ENCODE data around the gene ADAMTS19. TPM values are rescaled to one million over a fixed set of nuclear protein-coding genes. Genes with fewer than 3 reads are reported as not detected.

Gene ADAMTS19
- total and polyA plus RNA-seq, 2 of the 13 experiments (the other 11 are each of a cell fraction or from before 2014, with no cell fraction given): not detected

DNA sequence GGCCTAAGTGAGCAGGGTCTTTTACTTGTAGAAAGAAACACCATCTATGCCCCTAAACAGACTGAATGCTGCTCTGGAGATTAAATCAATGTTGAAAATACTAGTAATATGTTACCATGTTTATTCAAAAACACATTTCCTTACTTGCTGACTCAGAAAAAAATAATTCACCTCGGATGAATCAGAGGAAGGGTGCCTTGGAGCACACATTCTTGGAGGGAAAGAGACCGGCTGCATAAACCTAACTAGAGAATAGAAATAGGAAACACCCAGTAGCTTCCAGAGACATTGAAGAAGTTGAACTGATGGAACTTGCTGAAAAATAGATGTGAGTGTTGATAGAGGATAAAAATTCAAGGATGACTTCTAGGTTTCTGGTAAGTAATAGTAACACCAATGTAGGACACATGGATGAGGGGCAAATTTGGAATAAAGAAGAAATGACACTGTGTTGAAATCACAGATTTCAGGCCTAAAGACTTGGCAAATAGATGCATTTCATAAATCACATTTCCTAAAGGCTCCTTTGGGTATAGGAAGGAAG is 210.9 kb downstream of the ADAMTS19 start:
- ATAC-seq: no peak
- Histone ChIP-seq H3K4me3 (replicated peaks in 1 of 3; ENCODE audit: insufficient read depth in 1 of 3, low read depth in 2 of 3, low read length in 3 of 3) (no peak overlapping the region), H3K36me3 (replicated peaks in 1 of 2; ENCODE audit: control insufficient read depth in 1 of 2, insufficient read depth in 2 of 2, low read length in 2 of 2) (no peaks in the 10 kb centered on the region), H2AFZ (ENCODE audit: low read length) (no peak overlapping the region), H3K27me3 (ENCODE audit: control insufficient read depth in 1 of 2, insufficient read depth in 2 of 2, low read length in 2 of 2) (no peaks in the 10 kb centered on the region), H3K4me2 (ENCODE audit: low read depth, low read length) (no peak overlapping the region), H3K27ac (ENCODE audit: extremely low read length, insufficient read depth, low read length) (no peak overlapping the region), H3K4me1 (ENCODE audit: insufficient read depth, low read length) (no peaks in the 10 kb centered on the region), H3K9me3 (ENCODE audit: low read length) (no peaks in the 10 kb centered on the region), H4K20me1 (ENCODE audit: insufficient read depth, low read length) (no peaks in the 10 kb centered on the region), H3K79me2 (ENCODE audit: insufficient read depth, low read length) (no peaks in the 10 kb centered on the region), H3K9ac (ENCODE audit: insufficient read depth, low read depth, low read length) (no peak overlapping the region)
- DNase-seq (ENCODE audit: low spot score): no peak
- TF ChIP-seq HOXA5 (CRISPR knock-in tag; IDR thresholded peaks at IDR 0.05) (no peak), ZMYM2 (CRISPR knock-in tag; IDR thresholded peaks at IDR 0.05) (no peak), SPEN (CRISPR knock-in tag; IDR thresholded peaks at IDR 0.05; ENCODE audit: low read depth) (no peak), PITX1 (CRISPR knock-in tag; IDR thresholded peaks at IDR 0.05) (no peak), ZNF446 (CRISPR knock-in tag; IDR thresholded peaks at IDR 0.05) (no peak), ZNF580 (CRISPR knock-in tag; IDR thresholded peaks at IDR 0.05; ENCODE audit: borderline replicate concordance, low read depth) (no peak), MAFK (conservative IDR thresholded peaks at IDR 0.05 in 1 of 2, IDR thresholded peaks at IDR 0.05 in 1 of 2; ENCODE audit: low read length in 2 of 2) (peak in 1 of 2 experiments; percentile 39; a peak in 2 of 4 replicates)
- WGBS (ENCODE audit: low lambda C conversion rate): 45% methylated on average over 2 of the region's 2 CpGs
- in situ Hi-C loops (cut with HindIII; ENCODE audit: extremely low pct_ligation_motif_present, low pct_unique_long_range_greater_than_20kb): no loop called here
- no TSS peak for BruUV-seq (replicated peaks)
- POLR2A ChIA-PET: no interaction called here
- CTCF ChIA-PET (ENCODE audit: low intra/inter-chr PET ratio, low total read pairs): no interaction called here
- intact Hi-C loops (cut with micrococcal nuclease; ENCODE audit: unreplicated experiment): no loop called here
- no peak for FAIRE-seq

GRCh38 chr5:129672006-129672405 is 211.9 kb downstream of the ADAMTS19 start:
- Histone ChIP-seq H3K9me3 (ENCODE audit: low read length) (no peaks in the 10 kb centered on the region), H3K79me2 (ENCODE audit: insufficient read depth, low read length) (no peaks in the 10 kb centered on the region), H3K27ac (ENCODE audit: extremely low read length, insufficient read depth, low read length) (no peak overlapping the region), H3K27me3 (ENCODE audit: control insufficient read depth in 1 of 2, insufficient read depth in 2 of 2, low read length in 2 of 2) (no peaks in the 10 kb centered on the region), H3K36me3 (replicated peaks in 1 of 2; ENCODE audit: control insufficient read depth in 1 of 2, insufficient read depth in 2 of 2, low read length in 2 of 2) (no peaks in the 10 kb centered on the region), H3K4me3 (replicated peaks in 1 of 3; ENCODE audit: insufficient read depth in 1 of 3, low read depth in 2 of 3, low read length in 3 of 3) (no peak overlapping the region), H2AFZ (ENCODE audit: low read length) (no peak overlapping the region), H3K4me2 (ENCODE audit: low read depth, low read length) (no peak overlapping the region), H3K9ac (ENCODE audit: insufficient read depth, low read depth, low read length) (no peak overlapping the region), H4K20me1 (ENCODE audit: insufficient read depth, low read length) (no peaks in the 10 kb centered on the region), H3K4me1 (ENCODE audit: insufficient read depth, low read length) (no peaks in the 10 kb centered on the region)
- DNase-seq (ENCODE audit: low spot score) (no peak), ATAC-seq (no peak), FAIRE-seq (no peak)
- POLR2A ChIA-PET: no interaction called here
- TF ChIP-seq ZNF468 (CRISPR knock-in tag; IDR thresholded peaks at IDR 0.05) (no peak), U2AF2 (IDR thresholded peaks at IDR 0.05; ENCODE audit: low read depth, low read length) (no peak)
- in situ Hi-C loops (cut with HindIII; ENCODE audit: extremely low pct_ligation_motif_present, low pct_unique_long_range_greater_than_20kb): no loop called here
- CTCF ChIA-PET (ENCODE audit: low intra/inter-chr PET ratio, low total read pairs): no interaction called here
- WGBS (ENCODE audit: low lambda C conversion rate): 19% methylated on average over 2 of the region's 2 CpGs
- no TSS peak for BruUV-seq (replicated peaks)
- intact Hi-C loops (cut with micrococcal nuclease; ENCODE audit: unreplicated experiment): no loop called here

Measured in HepG2 (cell line).